IMR-90 (cell line): ENCODE data around the gene PPIH.
A peak's percentile ranks its signal among the peaks of the same experiment; 100 is the strongest.

Experiments
- CEBPB ChIP-seq: IDR thresholded peaks from 2 replicates; pipeline ENCODE4 v1.6.1; 2012; ENCODE audit warnings: low read depth, low read length, improper control_type of control experiment
- CHD1 ChIP-seq: IDR thresholded peaks from 2 replicates; pipeline ENCODE4 v1.6.1; 2012; ENCODE audit warnings: low read depth, low read length, improper control_type of control experiment
- FOS ChIP-seq: fragments of 150-350 bp; IDR thresholded peaks from 2 replicates; pipeline ENCODE4 v1.6.1; 2016; ENCODE audit warnings: low read depth, low read length
- MAFK ChIP-seq: IDR thresholded peaks from 2 replicates; pipeline ENCODE4 v1.6.1; 2012; ENCODE audit warnings: low read depth, low read length, improper control_type of control experiment
- MXI1 ChIP-seq: IDR thresholded peaks from 2 replicates; pipeline ENCODE4 v1.6.1; 2012; ENCODE audit warnings: low read depth, mild to moderate bottlenecking, low read length, moderate library complexity, borderline replicate concordance
- POLR2A ChIP-seq: IDR thresholded peaks from 2 replicates; pipeline ENCODE4 v1.6.1; 2012; ENCODE audit warnings: mild to moderate bottlenecking, low read depth, low read length
- RAD21 ChIP-seq: IDR thresholded peaks from 2 replicates; pipeline ENCODE4 v1.6.1; 2012; ENCODE audit warnings: low read length, improper control_type of control experiment
- RFX5 ChIP-seq: IDR thresholded peaks from 2 replicates; pipeline ENCODE4 v1.8.0; 2012; ENCODE audit warnings: low read depth, mild to moderate bottlenecking, low read length, moderate library complexity
- SMC3 ChIP-seq: fragments of 150-350 bp; IDR thresholded peaks from 2 replicates; pipeline ENCODE4 v1.6.1; 2016; ENCODE audit warnings: low read depth, mild to moderate bottlenecking, antibody characterized with exemption, low read length, moderate library complexity
- TF ChIP-seq, protein P1 (sequence below): conservative IDR thresholded peaks from 2 replicates; pipeline ENCODE4 v1.5.1; 2012; ENCODE audit warnings: mild to moderate bottlenecking, low read depth, low read length, improper control_type of control experiment
- TF ChIP-seq, protein P2 (sequence below): fragments of 150-350 bp; IDR thresholded peaks from 2 replicates; pipeline ENCODE4 v1.6.1; 2017; ENCODE audit warnings: mild to moderate bottlenecking, antibody characterized with exemption, low read length, low read depth
- TF ChIP-seq, protein P3 (sequence below): fragments of 150-350 bp; IDR thresholded peaks from 2 replicates; pipeline ENCODE4 v1.6.1; 2016; ENCODE audit warnings: low read depth, mild to moderate bottlenecking, low read length, moderate library complexity, borderline replicate concordance

DNA sequence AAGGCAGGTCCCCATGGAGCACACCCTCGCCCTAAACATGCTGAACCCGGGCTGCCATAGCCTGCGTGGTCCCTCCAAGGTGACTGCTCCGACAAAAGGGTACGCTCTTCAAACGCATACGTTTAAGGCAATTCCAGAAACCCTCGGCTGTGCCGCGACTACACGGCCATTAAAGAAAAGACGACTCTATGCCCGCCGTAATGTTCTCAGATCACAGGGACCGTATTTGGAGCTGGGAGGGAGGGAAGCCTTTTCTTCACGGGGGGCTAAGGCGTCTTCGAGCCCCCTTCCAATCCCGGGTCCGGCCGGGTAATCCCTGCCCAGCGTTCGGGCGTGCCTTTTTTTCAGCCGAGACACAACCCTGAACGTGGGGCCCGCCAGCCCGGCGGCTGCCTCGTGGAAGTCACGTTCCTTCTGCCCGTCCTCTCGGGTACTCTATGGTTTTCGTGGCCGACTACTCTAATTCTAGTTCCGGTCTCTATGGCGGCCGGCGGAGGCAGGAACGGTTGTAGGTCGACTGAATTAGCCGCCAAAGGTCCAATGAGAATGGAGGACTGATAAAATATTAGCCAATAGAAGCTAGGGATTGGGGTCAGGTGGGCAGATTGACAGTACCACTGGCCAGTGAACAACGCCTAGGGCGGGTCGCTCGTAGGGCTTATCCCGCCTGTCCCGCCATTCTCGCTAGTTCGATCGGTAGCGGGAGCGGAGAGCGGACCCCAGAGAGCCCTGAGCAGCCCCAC lies 23.7 kb downstream of the PPIH start, which contains the start of gene YBX1:
- TF ChIP-seq, protein P1, sequence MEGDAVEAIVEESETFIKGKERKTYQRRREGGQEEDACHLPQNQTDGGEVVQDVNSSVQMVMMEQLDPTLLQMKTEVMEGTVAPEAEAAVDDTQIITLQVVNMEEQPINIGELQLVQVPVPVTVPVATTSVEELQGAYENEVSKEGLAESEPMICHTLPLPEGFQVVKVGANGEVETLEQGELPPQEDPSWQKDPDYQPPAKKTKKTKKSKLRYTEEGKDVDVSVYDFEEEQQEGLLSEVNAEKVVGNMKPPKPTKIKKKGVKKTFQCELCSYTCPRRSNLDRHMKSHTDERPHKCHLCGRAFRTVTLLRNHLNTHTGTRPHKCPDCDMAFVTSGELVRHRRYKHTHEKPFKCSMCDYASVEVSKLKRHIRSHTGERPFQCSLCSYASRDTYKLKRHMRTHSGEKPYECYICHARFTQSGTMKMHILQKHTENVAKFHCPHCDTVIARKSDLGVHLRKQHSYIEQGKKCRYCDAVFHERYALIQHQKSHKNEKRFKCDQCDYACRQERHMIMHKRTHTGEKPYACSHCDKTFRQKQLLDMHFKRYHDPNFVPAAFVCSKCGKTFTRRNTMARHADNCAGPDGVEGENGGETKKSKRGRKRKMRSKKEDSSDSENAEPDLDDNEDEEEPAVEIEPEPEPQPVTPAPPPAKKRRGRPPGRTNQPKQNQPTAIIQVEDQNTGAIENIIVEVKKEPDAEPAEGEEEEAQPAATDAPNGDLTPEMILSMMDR, result no peak
- no peak for TF ChIP-seq RAD21
- TF ChIP-seq POLR2A, result peak; percentile 73
- TF ChIP-seq, protein P2, sequence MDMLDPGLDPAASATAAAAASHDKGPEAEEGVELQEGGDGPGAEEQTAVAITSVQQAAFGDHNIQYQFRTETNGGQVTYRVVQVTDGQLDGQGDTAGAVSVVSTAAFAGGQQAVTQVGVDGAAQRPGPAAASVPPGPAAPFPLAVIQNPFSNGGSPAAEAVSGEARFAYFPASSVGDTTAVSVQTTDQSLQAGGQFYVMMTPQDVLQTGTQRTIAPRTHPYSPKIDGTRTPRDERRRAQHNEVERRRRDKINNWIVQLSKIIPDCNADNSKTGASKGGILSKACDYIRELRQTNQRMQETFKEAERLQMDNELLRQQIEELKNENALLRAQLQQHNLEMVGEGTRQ, result peak; percentile 99
- peak; percentile 51; the same call in 1 of the 2 replicates for TF ChIP-seq FOS
- TF ChIP-seq CEBPB, result no peak
- no peak for TF ChIP-seq RFX5
- TF ChIP-seq MAFK, result no peak
- no peak for TF ChIP-seq CHD1
- peak; percentile 99 for TF ChIP-seq MXI1
- TF ChIP-seq, protein P3, sequence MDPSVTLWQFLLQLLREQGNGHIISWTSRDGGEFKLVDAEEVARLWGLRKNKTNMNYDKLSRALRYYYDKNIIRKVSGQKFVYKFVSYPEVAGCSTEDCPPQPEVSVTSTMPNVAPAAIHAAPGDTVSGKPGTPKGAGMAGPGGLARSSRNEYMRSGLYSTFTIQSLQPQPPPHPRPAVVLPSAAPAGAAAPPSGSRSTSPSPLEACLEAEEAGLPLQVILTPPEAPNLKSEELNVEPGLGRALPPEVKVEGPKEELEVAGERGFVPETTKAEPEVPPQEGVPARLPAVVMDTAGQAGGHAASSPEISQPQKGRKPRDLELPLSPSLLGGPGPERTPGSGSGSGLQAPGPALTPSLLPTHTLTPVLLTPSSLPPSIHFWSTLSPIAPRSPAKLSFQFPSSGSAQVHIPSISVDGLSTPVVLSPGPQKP, result no peak
- TF ChIP-seq SMC3, result no peak
